ENCODE results near the gene MSLN.

The MSLN gene

DNA sequence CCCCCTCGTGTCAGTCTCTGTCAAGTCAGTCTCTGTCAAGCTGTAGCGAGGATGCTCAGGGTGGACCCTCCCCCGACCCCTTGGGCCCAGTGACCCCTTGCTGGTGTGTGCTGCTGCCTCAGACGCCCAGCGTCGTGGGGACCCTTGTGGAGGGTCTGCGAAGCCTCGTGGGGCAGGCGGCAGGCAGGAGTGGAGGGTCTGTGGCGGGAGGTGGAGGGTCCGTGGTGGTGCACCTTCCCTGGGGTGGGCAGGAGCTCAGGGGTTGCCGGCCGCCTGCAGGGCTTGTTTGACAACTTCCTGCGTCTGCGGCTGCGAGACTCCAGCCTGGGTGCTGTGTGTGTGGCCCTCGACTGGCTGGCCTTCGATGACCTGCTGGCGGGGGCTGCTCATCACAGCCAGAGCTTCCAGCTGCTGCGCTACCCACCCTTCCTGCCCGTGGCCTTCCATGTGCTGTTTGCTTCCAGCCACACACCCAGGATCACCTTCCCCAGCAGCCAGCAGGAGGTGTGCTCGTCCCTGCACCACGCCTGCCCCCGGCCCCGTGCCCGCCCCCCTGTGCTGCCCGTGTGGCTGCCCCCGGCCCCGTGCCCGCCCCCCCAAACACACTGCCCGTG is 34.4 kb downstream of the MSLN start:
- DNase-seq, result no peak

DNA sequence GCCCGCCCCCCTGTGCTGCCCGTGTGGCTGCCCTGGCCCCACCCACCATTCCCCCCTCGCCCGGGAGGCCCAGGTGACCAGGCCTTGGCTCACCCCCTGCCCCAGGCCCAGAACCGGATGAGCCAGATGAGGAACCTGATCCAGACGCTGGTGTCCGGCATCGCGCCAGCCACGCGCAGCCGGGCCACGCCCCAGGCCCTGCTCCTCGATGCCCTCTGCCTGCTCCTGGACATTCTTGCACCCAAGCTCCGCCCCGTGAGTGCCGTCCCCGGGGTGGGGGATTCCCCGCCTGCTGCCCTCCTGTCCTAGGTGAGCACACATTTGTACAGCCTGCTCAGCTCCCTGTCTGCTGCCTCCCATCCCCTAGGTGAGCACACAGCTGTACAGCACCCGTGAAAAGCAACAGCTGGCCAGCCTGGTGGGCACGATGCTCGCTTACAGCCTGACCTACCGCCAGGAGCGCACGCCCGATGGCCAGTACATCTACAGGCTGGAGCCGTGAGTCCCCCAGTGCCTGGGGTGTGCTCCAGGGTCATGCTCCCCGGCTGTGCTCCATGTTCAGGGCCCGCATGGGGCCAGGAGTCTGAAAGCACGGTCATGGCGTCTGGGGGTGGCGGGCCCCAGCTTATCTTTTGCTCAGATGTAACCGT is 35.2 kb downstream of the MSLN start:
- peak in 1 of 2 experiments; percentile 44 for DNase-seq

DNA sequence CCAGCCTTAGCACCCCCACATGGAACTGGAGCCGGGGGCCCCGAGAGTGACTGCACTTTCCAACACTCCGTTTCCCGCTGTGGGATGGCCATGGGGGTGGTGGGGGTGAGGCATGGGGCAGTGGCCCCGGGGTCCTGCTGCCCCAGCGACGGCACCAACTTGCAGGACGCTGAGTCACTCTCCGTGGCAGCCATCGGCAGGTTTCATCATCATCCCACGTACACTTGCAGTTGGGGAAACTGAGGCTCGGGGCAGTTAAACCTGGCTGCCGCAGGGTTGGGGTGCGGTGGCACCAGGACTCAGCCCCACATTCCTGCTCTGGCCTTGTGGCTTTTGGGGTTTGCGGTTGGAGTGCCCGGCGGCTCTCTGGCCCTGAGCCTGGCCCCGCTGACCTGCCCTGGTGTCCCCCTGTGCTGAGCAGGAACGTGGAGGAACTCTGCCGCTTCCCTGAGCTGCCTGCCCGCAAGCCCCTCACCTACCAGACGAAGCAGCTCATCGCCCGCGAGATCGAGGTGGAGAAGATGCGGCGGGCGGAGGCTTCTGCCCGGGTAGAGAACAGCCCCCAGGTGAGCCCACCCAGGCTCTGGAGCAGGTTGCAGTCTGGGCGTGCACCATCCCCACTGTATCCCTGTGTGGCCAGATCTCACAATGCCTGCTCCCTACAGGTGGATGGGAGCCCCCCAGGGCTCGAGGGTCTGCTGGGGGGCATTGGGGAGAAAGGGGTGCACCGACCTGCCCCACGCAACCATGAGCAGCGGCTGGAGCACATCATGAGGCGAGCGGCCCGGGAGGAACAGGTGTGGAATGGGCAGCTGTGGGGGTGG is 36.0 kb downstream of the MSLN start:
- no peak for DNase-seq

DNA sequence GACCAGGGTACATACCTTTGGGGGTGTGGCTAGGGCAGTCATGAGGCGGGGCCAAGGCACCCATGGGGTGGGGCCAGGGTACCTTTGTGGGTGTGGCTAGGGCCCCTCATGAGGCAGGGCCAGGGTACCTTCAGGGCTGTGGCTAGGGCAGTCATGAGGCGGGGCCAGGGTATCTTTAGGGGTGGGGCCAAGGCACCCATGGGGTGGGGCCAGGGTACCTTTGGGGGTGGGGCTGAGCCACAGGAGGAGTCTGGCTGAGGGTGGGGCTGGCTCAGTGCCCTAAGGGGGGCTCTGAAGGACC is 36.5 kb downstream of the MSLN start:
- no peak for DNase-seq

DNA sequence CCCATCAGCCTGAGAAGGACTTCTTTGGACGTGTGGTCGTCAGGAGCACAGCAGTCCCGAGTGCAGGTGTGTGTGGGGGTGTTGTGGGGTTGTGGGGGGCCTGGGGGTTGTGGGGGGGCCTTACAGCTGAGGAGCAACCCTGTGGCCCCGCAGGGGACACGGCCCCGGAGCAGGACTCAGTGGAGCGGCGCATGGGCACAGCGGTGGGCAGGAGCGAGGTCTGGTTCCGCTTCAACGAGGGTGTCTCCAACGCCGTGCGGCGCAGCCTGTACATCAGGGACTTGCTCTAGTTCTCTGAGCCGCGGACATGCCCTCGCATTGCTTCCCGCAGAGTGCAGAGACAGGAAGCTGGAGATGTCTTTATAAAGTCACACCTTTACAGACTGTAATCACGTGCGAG is 37.2 kb downstream of the MSLN start:
- DNase-seq, result no peak

DNA sequence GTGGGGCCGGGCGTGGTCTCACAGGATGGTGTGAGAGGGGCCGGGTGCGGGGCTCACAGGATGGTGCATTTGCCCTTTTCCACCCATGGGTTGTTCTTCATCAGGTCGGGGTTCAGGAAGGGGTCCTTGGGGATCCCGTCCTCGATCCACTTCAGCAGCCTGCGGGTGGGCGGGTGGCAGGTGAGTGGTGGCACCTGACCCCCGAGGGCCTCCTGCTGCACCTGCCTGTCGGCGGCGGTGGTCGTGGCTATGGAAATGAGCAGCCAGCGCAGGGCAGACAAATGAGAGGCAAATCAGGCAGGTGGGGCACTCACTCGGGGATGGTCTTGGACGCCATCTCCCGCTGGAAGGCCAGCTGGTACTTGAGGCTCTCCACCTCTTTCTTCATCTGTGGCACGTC is 38.1 kb downstream of the MSLN start:
- no peak for DNase-seq

DNA sequence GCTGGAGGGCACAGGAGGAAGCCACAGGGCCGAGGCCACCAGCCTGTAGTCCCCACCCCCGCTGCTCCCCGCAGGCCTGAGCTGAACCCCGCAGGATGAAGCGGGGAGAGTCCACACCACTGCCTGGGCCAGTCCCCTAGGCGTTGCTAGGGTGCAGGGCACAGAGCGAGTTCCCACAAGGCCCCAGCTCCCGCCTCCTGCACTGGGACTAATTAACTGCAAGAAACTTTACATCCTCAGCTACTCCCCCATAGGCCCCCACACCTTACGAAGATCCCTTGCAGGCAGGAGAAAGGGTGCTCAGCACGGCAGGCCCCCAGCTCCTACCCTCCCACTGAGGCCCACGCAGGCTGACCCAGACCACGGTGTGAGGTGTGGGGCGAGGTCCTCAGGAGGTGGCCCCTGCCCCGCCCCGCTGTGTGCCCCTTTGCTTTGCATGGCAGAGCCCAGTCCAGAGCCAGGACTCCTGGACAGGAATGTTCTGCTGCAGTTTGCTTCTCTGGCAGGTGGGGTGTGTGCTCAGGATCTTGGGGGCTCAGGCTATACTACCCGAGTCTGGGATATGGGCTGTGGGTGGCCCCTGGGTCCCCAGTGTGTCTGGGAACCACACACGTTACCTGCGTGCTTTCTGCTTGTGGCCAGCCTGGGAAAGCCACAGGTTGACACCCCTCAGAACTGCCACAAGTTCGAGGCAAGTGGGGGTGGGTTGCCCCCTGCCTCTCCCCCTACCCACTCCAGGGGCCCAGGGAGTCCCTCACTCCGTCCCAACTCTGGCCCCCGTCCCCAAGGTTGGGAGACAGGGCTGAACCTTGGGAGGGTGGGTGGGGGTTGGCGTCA is 38.8 kb downstream of the MSLN start:
- DNase-seq, result no peak

DNA sequence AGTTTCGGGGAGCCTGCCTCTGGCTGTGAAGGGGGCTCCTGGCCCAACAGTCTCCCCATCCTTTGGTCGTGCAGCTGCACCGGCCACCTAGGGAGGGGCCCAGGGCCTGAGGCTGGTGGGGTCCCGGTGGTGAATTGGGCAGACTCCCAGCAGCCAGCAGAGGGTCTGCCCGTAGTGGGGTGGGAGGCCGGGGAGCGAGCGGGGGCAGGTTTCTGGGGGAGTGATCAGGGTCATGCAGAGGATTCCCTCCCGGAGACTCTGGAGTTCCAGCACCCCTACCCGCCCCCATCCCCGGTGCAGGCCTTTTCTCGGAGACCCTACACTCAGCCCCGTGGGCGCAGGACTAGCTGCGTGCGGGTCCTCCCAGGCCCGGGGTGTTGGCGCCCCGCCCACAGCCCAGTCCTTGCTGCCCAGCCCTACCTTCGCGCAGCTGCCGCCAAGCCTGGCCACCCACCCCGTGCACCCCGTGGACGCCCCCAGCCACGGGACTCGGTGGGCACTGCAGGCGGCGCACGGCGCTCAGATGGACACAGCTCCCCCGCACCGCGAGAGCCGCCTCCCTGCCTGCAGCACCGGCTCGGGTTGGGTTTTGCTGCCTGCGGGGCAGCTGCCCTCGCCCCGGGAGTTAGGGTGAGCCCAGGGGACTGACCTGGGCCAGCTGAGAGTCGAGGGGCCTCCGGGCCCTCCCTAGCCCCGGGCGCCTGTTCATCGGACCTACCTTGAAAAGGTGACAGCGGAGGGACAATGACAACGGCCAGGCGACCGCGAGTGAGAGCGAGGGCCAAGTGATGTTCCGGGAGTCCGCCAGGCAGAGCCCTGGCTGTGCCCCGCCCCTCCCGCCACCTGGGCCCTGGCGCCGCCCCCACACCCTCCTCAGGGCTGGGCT is 39.7 kb downstream of the MSLN start, which contains the start of gene GNG13:
Gene GNG13, minus strand, starts transcription at position 787 of the 886 bp plus-strand sequence. CDS start 1,657 bp downstream, outside the sequence.
- DNase-seq, result no peak

DNA sequence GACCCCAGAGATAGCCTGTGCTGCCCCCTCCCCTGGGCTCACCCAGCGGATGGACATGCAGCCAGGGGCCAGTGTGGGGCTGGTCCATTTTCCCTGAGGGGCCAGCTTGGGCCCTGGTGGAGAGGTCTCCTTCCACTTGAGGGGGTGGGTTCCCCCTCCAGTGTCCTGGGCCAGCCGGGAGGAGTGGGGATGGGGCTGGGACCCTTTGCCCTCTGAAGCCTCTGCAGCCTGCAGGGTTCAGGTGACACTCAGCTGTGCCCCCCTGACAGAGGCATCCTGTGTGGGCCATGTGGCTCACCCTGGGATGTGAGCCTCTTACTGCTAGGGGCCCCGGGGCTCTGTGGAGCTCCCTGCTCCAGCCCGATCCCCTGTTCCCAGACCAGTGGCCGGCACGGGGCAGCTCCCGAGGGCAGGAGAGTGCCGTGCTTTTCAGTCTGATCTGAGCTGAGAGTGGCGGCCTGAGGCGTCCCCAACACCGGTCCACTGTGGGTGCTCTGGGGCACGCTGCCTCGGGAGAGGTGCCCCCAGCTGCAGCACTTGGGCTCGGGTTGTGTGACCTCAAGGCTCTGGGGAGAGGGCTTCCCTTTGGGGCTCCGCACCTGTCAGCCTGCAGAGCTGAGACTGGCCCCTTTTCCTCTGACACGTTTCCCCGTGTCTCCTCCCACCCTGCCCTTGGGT is 40.4 kb downstream of the MSLN start:
- no peak for DNase-seq

DNA sequence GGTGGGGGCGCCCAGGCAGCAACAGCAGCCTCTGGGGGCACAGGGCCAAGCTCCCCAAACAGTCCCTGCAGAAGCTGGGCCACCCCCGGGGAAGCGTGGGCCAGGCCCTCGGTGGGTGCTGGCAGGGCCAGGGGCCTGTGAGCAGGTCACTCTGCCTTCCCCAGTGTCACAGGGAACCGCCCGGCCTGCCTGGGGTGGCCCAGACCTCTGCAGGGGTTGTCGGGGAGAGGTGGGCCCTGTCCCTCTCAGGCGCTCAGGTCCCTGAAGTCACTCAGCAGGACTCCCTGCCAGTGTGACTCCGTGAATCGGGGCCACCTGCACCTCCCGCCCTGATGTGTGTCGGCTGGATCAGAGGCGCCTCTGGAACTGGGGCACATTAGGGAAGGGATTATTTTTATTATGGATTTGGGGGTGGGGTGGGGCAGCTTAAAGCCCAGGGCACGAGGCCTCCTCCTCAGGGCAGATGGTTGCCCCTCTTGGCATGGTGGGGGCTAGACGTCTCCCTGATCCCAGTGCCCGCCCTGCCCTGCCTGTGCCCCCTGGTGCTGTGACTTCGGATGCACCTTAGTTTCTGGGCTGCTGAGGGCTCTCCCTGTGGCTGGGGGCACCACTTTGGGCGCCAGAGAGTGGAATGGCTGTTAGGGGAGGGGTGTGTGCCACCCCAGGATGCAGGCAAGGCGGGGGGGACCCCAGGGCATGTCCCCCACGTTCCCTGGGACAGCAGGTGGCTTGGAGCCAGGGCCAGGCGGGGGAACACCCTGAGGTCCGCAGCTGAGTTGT is 41.2 kb downstream of the MSLN start:
- no peak for DNase-seq

DNA sequence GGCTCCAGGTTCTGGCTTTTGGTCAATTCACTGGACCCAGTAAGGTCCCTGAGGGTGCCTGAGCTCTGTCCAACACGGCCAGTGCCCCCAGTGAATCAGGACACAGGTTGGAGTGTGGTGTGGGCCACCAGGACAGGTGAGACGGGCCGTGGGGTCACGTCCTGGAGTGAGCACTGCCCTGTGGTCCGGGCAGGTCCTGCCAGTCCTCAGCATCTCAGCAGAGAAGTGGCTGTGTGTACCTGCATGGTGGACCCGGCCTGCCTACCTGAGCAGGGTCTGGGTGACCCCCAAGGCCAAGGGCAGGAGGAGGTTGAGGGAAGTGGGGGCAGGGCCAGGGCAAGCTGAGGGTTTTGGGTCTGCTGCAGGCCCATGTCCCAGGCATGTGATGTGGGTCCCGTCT is 41.9 kb downstream of the MSLN start:
- no peak for DNase-seq

DNA sequence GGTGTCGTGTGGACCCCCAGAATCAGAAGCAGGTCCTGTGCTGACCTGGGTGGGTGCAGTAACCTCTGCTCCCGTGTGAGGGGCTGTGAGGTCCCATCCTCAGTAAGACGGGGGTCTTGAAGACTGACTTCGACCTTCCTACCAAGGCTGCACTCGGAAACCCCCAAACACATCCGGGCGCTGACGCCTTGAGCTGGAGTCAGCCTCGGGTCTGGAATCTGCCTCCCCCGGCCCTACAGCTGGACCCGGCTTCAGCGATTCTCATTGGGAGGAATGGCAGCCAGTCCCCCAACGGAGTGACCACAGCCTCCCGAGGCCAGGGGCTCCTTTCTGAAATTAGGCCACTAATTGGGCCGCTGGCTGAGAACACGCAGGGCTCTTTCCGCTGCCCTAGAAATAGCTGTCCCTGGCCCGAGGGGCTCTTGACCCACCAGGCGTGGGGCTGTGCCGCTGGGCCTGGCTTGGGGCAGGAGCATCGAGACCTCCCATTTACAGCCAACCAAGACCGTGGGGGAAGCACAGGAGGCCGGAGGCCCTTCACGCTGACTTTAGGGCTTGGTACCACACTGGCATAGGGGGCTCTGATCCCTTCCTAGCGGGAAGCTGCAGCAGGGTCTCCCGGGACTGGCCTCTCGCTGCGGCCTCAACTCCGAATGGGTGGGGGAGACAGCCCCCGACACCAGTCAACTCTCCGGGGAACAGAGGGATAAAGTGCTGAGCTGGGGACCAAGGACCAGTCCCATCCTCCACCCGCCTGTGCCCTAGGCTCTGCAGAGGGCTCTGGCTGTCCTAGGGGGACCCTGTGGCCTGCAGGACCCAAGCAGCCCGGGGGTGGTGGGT is 42.6 kb downstream of the MSLN start:
- no peak for DNase-seq

DNA sequence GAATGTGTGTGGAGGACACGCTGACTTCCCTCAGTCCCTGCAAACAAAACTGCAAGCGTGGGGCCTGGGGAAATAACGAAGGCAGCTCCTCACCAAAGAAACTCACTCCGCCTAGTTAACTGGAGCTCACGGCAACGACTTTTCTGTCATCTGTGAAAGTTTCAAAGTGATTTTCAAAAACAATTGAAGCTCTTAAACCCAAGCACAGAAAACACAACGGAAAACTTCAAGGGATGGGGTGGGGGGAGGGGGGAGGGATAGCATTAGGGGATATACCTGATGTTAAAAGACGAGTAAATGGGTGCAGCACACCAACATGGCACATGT is 43.2 kb downstream of the MSLN start:
- DNase-seq, result no peak

DNA sequence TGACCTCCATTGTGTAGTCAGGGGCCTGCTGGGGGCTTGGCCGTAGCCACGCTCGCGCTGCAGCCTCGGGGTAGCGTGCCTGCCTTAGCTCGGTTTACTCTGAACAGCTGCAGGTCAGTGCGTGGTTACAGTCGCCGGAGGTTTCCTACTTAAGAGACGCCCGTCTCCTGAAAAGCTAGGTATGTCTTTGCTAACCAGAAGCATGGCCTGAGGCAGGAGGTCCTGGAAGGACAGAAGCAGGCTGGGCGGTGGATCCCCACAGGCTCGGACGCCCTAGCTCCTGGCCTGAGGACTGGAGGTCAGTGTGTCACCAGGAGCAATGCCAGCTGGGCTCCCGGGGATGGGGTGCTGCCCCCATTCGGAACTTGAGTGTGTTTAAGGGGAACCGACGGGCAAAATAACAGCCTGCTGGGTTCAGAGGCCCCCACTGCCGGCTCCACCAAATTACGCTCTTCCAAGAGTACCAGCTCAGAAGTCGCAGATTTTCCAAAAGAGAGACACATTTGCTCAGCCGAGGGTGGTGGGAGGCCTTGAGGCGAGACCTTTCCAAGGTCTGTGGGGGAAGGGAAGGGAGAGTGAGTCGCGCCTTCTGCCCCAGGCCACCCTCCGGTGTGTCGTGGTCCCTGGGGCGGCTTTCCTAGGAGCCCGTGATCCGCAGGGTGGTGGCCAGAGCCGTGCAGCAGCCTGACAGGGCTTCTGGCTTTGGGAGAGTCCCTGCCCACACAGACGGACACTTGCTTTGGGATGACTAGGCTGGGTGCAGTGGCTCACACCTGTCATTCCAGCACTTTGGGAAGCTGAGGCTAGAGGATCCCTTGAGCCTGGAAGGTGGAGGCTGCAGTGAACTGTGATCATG is 43.9 kb downstream of the MSLN start:
- no peak for DNase-seq

DNA sequence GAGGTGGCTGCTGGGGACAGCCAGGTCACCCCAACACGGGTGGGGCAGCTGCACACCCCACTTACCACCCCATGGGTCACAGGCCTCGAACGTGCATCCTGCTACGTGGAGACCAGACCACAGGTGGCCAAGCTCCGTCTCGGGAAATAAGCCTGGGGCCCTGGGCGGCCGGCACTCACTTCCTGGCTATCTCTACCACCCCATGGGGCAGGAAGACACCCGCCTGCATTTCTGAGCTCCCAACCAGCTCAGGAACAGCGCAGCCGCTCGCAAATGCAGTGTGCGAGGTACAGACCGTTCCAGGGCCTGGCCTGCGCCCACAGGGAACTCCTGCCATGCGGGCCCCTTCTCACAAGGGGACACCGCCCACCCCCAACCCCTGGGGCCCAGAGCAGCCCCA is 44.9 kb downstream of the MSLN start:
- no peak for DNase-seq

DNA sequence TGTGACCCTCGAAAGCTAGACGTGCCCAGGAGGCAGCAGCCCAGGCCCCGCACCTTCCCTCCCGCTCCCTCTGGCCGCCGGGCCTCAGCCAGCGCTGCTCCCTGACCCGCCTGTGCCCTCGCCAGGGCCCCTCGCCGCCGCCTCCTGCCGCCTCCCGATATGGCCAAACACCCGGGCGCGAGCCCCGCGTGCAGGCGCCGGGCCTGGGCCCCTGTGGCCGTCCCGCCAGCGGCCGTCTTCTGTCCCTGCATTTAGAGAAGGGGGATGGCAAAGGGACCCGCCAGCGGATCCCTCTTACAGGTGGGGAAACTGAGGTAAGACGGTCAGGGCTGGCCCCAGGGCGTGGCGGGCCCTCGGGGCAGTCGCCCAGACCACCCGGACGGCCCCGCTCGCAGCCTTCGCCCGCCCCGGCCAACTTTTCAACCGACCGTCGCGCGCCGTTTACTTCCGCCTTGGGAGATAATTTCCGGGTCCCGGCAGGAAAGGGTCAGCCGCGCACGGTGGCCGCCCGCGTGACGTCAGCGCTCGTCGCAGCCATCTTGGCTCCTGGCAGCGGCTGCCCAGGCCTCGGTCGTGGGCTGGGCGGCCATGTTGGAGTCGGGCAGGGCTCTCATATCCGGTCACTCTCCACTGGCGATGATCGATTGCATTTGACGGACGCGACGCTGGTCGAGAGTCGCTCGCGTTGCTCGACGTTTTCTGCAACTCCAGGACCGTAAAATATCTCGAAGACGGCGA is 47.0 kb downstream of the MSLN start:
- peak; percentile 47 to 70 for DNase-seq

DNA sequence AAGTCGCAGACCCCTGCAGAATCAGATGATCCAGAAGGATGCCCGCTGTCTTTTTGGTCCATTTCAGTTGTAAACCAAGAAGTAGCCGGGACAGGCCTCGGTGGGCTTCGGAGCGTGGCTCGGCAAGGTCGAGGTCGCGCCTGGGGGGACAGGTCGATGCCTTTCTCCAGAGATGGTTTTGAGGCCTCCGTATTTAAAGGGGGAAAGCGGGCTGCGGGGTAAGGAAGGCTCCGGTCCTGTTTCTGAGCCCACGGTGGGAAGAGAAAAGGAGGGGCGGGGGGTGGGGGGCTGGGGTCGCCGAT is 47.5 kb downstream of the MSLN start:
- DNase-seq, result no peak

DNA sequence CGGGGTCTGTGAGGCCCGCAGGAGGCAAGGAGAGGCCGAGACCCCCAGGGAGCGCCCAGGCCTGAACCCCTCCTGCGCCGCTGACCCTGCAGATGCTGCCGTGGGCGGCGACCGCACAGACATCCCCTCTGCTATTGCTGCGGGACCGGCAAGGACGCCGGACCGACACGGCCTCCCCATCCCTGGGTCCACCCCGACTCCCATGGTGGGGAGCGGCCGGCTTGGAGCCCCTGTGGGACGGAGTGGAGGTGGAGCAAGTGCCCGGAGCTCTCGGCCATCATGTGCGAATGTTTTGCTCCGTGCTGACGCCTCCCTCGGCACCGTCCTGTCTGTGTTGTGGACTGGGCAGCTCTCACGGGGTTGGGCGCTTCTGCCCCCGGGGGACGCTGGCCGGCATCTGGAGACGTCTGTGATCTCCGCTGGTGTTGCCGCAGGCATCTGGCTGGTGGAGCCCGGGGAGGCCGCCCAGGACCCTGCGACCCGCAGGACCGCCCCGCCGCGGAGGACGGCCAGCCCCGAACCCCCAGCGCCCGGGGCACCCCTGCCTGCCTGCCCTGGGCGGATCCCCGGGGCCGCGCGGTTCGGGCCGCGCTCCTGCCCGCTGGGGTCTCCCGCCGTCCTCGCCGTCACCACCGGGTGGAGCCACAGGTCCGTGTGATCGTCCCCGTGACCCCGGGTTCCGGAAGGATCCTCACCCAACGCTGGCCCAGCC is 52.8 kb downstream of the MSLN start:
- no peak for DNase-seq
